Measurements from ENCODE around the gene HNMT. TPM values are rescaled to one million over a fixed set of nuclear protein-coding genes. Genes with fewer than 3 reads are reported as not detected.
A peak's percentile ranks its signal among the peaks of the same experiment; 100 is the strongest.
"Not testable (repeated sequence)": the region's sequence is repeated elsewhere in the genome, so short reads cannot be mapped to it uniquely, and the experiment has no call there.

The HNMT gene
- total RNA-seq, 2 experiments from 2014 or later: 0.78 TPM; not detected in 1

DNA sequence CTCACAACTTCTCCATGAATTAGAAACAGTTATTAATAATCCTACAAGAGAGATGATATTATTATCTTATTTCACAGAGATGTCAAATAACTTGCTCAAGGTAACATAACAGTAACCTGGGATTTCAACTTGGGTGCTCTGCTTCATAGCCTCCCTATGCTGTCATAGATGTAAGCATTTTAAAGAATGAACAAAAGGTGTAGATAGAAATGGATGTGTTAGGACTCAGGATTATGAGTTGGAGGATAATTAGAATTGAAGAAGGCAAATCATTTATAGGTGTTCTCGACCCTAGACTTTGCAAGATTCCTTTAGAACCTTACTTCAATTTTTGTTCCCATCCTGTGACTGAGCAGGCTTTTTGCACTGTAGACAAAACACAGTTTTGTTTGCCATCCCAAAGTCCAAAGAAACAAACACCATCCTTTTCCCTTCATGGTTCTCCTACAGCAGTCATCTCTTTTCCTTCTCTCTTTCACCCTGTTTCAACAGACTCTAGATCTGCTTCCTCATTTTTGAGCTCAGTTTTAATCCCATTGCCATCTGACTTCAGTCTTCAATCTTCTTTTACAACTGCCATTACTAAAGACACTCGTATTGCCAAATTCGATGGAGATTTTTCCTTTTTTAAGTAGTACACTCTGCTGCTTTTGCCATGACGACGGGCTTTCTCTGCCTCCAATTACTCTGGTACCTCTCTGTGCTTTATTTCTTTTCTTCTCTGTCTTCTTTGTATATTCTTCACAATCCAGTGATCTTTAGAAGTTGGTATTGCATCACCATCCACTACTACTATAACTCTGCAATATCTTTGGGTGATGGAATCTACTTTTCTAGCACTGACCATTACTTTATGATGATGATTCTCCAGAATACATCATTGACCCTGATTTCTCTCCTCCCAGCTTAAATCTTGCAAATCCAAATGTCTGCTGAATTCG lies 4.5 kb downstream of the HNMT start:
- ChIA-PET CTCF (no interaction called here), POLR2A (no interaction called here)
- no peak overlapping the region for H3K4me3 ChIP-seq (ENCODE audit: low read length)
- no peaks in the 10 kb centered on the region for H3K9me3 ChIP-seq (ENCODE audit: control insufficient read depth in 1 of 2, insufficient read depth in 1 of 2, low read length in 2 of 2)
- H3K27ac ChIP-seq (ENCODE audit: low read depth in 1 of 2, low read length in 2 of 2): no peak overlapping the region
- no peaks in the 10 kb centered on the region for H3K36me3 ChIP-seq (ENCODE audit: insufficient read depth, low read length)
- H3K36me3 Mint-ChIP-seq (ENCODE audit: low read depth): no peaks in the 10 kb centered on the region
- ATAC-seq (ENCODE audit: poor library complexity) (no peak), DNase-seq (peak in 1 of 14 experiments; percentile 8)
- TF ChIP-seq, protein P1, sequence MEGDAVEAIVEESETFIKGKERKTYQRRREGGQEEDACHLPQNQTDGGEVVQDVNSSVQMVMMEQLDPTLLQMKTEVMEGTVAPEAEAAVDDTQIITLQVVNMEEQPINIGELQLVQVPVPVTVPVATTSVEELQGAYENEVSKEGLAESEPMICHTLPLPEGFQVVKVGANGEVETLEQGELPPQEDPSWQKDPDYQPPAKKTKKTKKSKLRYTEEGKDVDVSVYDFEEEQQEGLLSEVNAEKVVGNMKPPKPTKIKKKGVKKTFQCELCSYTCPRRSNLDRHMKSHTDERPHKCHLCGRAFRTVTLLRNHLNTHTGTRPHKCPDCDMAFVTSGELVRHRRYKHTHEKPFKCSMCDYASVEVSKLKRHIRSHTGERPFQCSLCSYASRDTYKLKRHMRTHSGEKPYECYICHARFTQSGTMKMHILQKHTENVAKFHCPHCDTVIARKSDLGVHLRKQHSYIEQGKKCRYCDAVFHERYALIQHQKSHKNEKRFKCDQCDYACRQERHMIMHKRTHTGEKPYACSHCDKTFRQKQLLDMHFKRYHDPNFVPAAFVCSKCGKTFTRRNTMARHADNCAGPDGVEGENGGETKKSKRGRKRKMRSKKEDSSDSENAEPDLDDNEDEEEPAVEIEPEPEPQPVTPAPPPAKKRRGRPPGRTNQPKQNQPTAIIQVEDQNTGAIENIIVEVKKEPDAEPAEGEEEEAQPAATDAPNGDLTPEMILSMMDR (IDR thresholded peaks at IDR 0.05): no peak
- intact Hi-C loops (cut with DNase I, micrococcal nuclease): no loop called here
- no peaks in the 10 kb centered on the region for H3K9me3 Mint-ChIP-seq
- H3K4me1 ChIP-seq (ENCODE audit: insufficient read depth, low read length): no peaks in the 10 kb centered on the region
- no peaks in the 10 kb centered on the region for H3K27me3 Mint-ChIP-seq
- H3K4me1 Mint-ChIP-seq (ENCODE audit: low read depth): no peaks in the 10 kb centered on the region
- H3K27ac Mint-ChIP-seq: no peak overlapping the region
- H3K4me3 Mint-ChIP-seq: no peak overlapping the region
- no peaks in the 10 kb centered on the region for H3K27me3 ChIP-seq (ENCODE audit: control insufficient read depth in 1 of 2, insufficient read depth in 2 of 2, low read length in 2 of 2)

DNA sequence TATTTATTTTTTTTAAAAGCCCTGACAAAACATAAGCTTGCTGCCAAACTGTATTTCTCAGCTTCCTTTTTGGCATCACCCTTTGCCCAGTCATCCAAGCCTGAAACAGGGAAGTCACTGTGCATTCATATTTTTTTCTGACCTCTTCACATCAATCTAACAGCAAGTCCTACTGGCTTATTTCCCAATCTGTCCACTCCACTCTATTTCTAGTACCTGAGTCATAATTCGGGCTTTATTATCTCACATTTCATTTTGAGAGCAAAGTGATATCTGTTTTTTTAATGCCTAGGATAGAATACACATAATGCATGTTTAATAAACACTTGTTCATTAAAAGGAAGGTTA lies 5.1 kb downstream of the HNMT start:
- TF ChIP-seq, protein P1 (IDR thresholded peaks at IDR 0.05): no peak
- H3K4me3 Mint-ChIP-seq: no peak overlapping the region
- H3K27me3 Mint-ChIP-seq: no peaks in the 10 kb centered on the region
- no peak for ATAC-seq (ENCODE audit: poor library complexity)
- Histone ChIP-seq H3K4me3 (ENCODE audit: low read length) (no peak overlapping the region), H3K9me3 (ENCODE audit: control insufficient read depth in 1 of 2, insufficient read depth in 1 of 2, low read length in 2 of 2) (no peaks in the 10 kb centered on the region), H3K27ac (ENCODE audit: low read depth in 1 of 2, low read length in 2 of 2) (no peak overlapping the region), H3K4me1 (ENCODE audit: insufficient read depth, low read length) (no peaks in the 10 kb centered on the region), H3K36me3 (ENCODE audit: insufficient read depth, low read length) (no peaks in the 10 kb centered on the region), H3K27me3 (ENCODE audit: control insufficient read depth in 1 of 2, insufficient read depth in 2 of 2, low read length in 2 of 2) (no peaks in the 10 kb centered on the region)
- no peaks in the 10 kb centered on the region for H3K36me3 Mint-ChIP-seq (ENCODE audit: low read depth)
- no peaks in the 10 kb centered on the region for H3K9me3 Mint-ChIP-seq
- no peaks in the 10 kb centered on the region for H3K4me1 Mint-ChIP-seq (ENCODE audit: low read depth)
- DNase-seq: peak in 3 of 14 experiments; percentile 15 to 52 (median 35)
- intact Hi-C loops (cut with DNase I, micrococcal nuclease): no loop called here
- ChIA-PET CTCF (no interaction called here), POLR2A (no interaction called here)
- no peak overlapping the region for H3K27ac Mint-ChIP-seq

DNA sequence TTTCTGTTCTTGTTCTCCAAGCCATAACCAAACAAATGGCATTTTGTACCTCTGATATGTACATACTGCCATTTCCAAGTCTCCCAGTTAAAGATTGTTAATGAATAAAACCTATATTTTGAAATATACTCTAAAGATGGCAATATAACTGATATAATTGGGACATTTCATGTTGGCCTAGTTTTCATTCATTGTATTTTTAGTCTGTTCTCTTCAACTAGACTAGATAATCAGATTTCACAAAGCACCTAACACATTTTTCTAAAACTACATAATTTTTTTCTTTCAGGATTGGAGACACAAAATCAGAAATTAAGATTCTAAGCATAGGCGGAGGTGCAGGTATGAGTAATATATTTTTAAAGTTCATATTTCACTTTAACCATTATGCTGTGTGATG lies 5.6 kb downstream of the HNMT start:
- CTCF ChIA-PET: no interaction called here
- Mint-ChIP-seq H3K9me3 (no peaks in the 10 kb centered on the region), H3K27ac (no peak overlapping the region), H3K4me3 (no peak overlapping the region), H3K36me3 (ENCODE audit: low read depth) (no peaks in the 10 kb centered on the region), H3K4me1 (ENCODE audit: low read depth) (no peaks in the 10 kb centered on the region), H3K27me3 (no peaks in the 10 kb centered on the region)
- no peak for DNase-seq
- intact Hi-C loops (cut with DNase I, micrococcal nuclease): no loop called here
- no peak overlapping the region for H3K4me3 ChIP-seq (ENCODE audit: low read length)
- H3K4me1 ChIP-seq (ENCODE audit: insufficient read depth, low read length): no peaks in the 10 kb centered on the region
- ATAC-seq (ENCODE audit: poor library complexity): no peak
- POLR2A ChIA-PET: no interaction called here
- TF ChIP-seq, protein P1 (IDR thresholded peaks at IDR 0.05): no peak
- H3K36me3 ChIP-seq (ENCODE audit: insufficient read depth, low read length): no peaks in the 10 kb centered on the region
- no peak overlapping the region for H3K27ac ChIP-seq (ENCODE audit: low read depth in 1 of 2, low read length in 2 of 2)
- no peaks in the 10 kb centered on the region for H3K9me3 ChIP-seq (ENCODE audit: control insufficient read depth in 1 of 2, insufficient read depth in 1 of 2, low read length in 2 of 2)
- H3K27me3 ChIP-seq (ENCODE audit: control insufficient read depth in 1 of 2, insufficient read depth in 2 of 2, low read length in 2 of 2): no peaks in the 10 kb centered on the region

DNA sequence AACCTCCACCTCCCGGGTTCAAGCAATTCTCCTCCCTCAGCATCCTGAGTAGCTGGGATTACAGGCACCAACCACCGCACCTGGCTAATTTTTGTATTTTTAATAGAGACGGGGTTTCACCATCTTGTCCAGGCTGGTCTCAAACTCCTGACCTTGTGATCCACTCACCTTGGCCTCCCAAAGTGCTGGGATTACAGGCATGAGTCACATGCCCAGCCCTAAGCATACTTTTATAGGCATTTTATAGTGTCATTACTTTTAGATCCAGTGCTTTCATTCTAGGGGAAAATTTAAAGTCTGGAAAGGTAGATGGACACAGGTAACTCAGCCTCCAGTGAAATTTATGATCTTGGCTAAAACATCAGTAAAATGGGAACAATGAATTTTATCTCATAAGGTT lies 7.0 kb downstream of the HNMT start:
- H3K27me3 Mint-ChIP-seq; intact Hi-C loops (cut with DNase I, micrococcal nuclease); H3K4me3 ChIP-seq (ENCODE audit: low read length); DNase-seq; H3K27me3 ChIP-seq (ENCODE audit: control insufficient read depth in 1 of 2, insufficient read depth in 2 of 2, low read length in 2 of 2); H3K27ac ChIP-seq (ENCODE audit: low read depth in 1 of 2, low read length in 2 of 2); H3K9me3 ChIP-seq (ENCODE audit: control insufficient read depth in 1 of 2, insufficient read depth in 1 of 2, low read length in 2 of 2); H3K4me1 Mint-ChIP-seq (ENCODE audit: low read depth); H3K36me3 ChIP-seq (ENCODE audit: insufficient read depth, low read length); H3K4me1 ChIP-seq (ENCODE audit: insufficient read depth, low read length); H3K9me3 Mint-ChIP-seq; POLR2A ChIA-PET; H3K4me3 Mint-ChIP-seq; ATAC-seq (ENCODE audit: poor library complexity); H3K27ac Mint-ChIP-seq; H3K36me3 Mint-ChIP-seq (ENCODE audit: low read depth): not testable (repeated sequence)
- CTCF ChIA-PET: interaction anchor here (1.0 kb wide), 1 partner anchor 13 kb away, joined by 3 read pairs; no protein-coding TSS in a partner anchor
